Inferior parietal cortex (tissue), 1 donor: ENCODE results near the gene PARD6G.

Experiments used
- DNase-seq: peaks from one replicate; pipeline ENCODE4 v3.0.0-alpha.2; 2016; ENCODE audit errors: extremely low spot score

PARD6G gene

GRCh38 chr18:80191264-80191663 is 56.0 kb downstream of the PARD6G start:
- DNase-seq, result no peak

- DNase-seq, result no peak
Measured at GRCh38 chr18:80190311-80190710, 57.0 kb downstream of the PARD6G start.

- no peak for DNase-seq
Measured at GRCh38 chr18:80189531-80189865, 57.8 kb downstream of the PARD6G start.

GRCh38 chr18:80188643-80189530 is 58.4 kb downstream of the PARD6G start:
- no peak for DNase-seq

- no peak for DNase-seq
Measured at GRCh38 chr18:80187956-80188642, 59.2 kb downstream of the PARD6G start.

GRCh38 chr18:80185545-80185944 is 61.8 kb downstream of the PARD6G start:
- no peak for DNase-seq

- DNase-seq, result no peak
Measured at GRCh38 chr18:80184243-80184772, 63.0 kb downstream of the PARD6G start.

- DNase-seq, result no peak
Measured at GRCh38 chr18:80183273-80184050, 63.9 kb downstream of the PARD6G start.

- no peak for DNase-seq
Measured at GRCh38 chr18:80182855-80183254, 64.5 kb downstream of the PARD6G start.

GRCh38 chr18:80181642-80182461 is 65.5 kb downstream of the PARD6G start:
- no peak for DNase-seq

GRCh38 chr18:80180778-80181564 is 66.3 kb downstream of the PARD6G start:
- no peak for DNase-seq

- no peak for DNase-seq
Measured at GRCh38 chr18:80179857-80180558, 67.3 kb downstream of the PARD6G start.

GRCh38 chr18:80178935-80179818 is 68.1 kb downstream of the PARD6G start:
- no peak for DNase-seq

GRCh38 chr18:80177128-80177527 is 70.2 kb downstream of the PARD6G start:
- DNase-seq, result no peak

GRCh38 chr18:80176334-80177073 is 70.8 kb downstream of the PARD6G start:
- DNase-seq, result no peak

- no peak for DNase-seq
Measured at GRCh38 chr18:80175451-80176204, 71.7 kb downstream of the PARD6G start.

- no peak for DNase-seq
Measured at GRCh38 chr18:80173060-80173459, 74.3 kb downstream of the PARD6G start.
